T-helper 2 cell treated with Interferon-gamma antibody and Interleukin-4, amounts not matched to agents 100 ng/mL and 5 ng/mL, for 36 hours (primary cell): Measurements from ENCODE around the gene ANKRD2. TPM values are rescaled to one million over a fixed set of nuclear protein-coding genes. Genes with fewer than 3 reads are reported as not detected.

Source experiments
- intact Hi-C: fragments of 100-400 bp; cut with micrococcal nuclease; formaldehyde crosslinking; loops from one replicate; pipeline ENCODE4 v1.15.1; 2023
- total RNA-seq: library from RNA; stranded (reverse); gene quantifications from 2 replicates; pipeline ENCODE4 v1.2.3, GENCODE V29; 2022

Gene ANKRD2
- total RNA-seq, 1 donor from 2014 or later, result 0.36 TPM

GRCh38 chr10:97632949-97633884, 60.6 kb downstream of the ANKRD2 start, which contains the start of gene MORN4:
MORN4 (minus strand) TSS chr10:97633500; CDS start chr10:97619653, 13,847 bp downstream.
- intact Hi-C loops, result loop anchor here (1.0 to 10.0 kb wide), 6 partner anchors 7 to 338 kb away; partner anchors contain the start of genes ARHGAP19, EXOSC1, MMS19 and PGAM1

Other genes with a start within 250 kb of the ANKRD2 start
- 9.0 and 10.4 TPM in 2 replicates for gene FRAT2, start 238.1 kb upstream of the ANKRD2 start, total RNA-seq
- gene RRP12, start 171.4 kb upstream of the ANKRD2 start, total RNA-seq, result 33.5 and 40.1 TPM in 2 replicates
- 485 and 486 TPM in 2 replicates for gene PGAM1, start 146.6 kb upstream of the ANKRD2 start, total RNA-seq
- 53.9 and 55.1 TPM in 2 replicates for gene EXOSC1, start 126.8 kb upstream of the ANKRD2 start, total RNA-seq
- 42.3 and 42.4 TPM in 2 replicates for gene ZDHHC16, start 126.6 kb upstream of the ANKRD2 start, total RNA-seq
- 70.2 and 73.2 TPM in 2 replicates for gene MMS19, start 74.4 kb upstream of the ANKRD2 start, total RNA-seq
- 0.61 and 0.77 TPM in 2 replicates for gene UBTD1, start 73.9 kb upstream of the ANKRD2 start, total RNA-seq
- gene HOGA1, start 11.6 kb downstream of the ANKRD2 start, total RNA-seq, result not detected in 2 replicates
- not detected in 2 replicates for gene C10orf62, start 16.9 kb downstream of the ANKRD2 start, total RNA-seq
- 1.2 and 1.3 TPM in 2 replicates for gene MORN4, start 60.7 kb downstream of the ANKRD2 start, total RNA-seq
- 10.9 and 11.9 TPM in 2 replicates for gene PI4K2A, start 67.9 kb downstream of the ANKRD2 start, total RNA-seq
- gene AVPI1, start 114.5 kb downstream of the ANKRD2 start, total RNA-seq, result 1.1 and 1.3 TPM in 2 replicates
- 4.1 and 5.4 TPM in 2 replicates for gene MARVELD1, start 141.0 kb downstream of the ANKRD2 start, total RNA-seq
- gene ZFYVE27, start 164.3 kb downstream of the ANKRD2 start, total RNA-seq, result 33.8 and 33.9 TPM in 2 replicates
- gene SFRP5, start 199.2 kb downstream of the ANKRD2 start, total RNA-seq, result not detected in 2 replicates